DOHH2 (cell line): ENCODE results near the gene NOL4L.

Source experiments
- CTCF ChIP-seq: fragments of 200-600 bp; sonication (generic); IDR thresholded peaks from one replicate; pipeline ENCODE4 v1.5.1; 2014; ENCODE audit warnings: antibody characterized with exemption, mild to moderate bottlenecking, low read depth, low read length; ENCODE audit not compliant: poor library complexity, severe bottlenecking
- EZH2phosphoT487 ChIP-seq: fragments of 200-600 bp; sonication (generic); IDR thresholded peaks from 2 replicates; pipeline ENCODE4 v1.6.1; 2017; ENCODE audit warnings: borderline replicate concordance, mild to moderate bottlenecking, antibody characterized with exemption, low read length, moderate library complexity, mixed read lengths

GRCh38 chr20:32554965-32555289 lies 30.2 kb downstream of the NOL4L start:
- no peak for TF ChIP-seq CTCF
- no peak for TF ChIP-seq EZH2phosphoT487
